GM18520 (cell line): ENCODE results near the gene VWC2.

Source experiments
- ATAC-seq: cut with Tn5 transposase; IDR thresholded peaks from one replicate; pipeline ENCODE4 v1.9.1; 2021; ENCODE audit not compliant: unreplicated experiment

VWC2 gene

GRCh38 chr7:49773218-49773935, at the start of gene VWC2:
TSS of gene VWC2 (plus strand) at chr7:49773638. CDS start at chr7:49775436, 1,798 bp downstream.
- no peak for ATAC-seq

- ATAC-seq, result no peak
Measured at GRCh38 chr7:49724071-49724470, 49.4 kb upstream of the VWC2 start.

GRCh38 chr7:49731836-49732235, 41.6 kb upstream of the VWC2 start:
- ATAC-seq, result no peak

GRCh38 chr7:49762666-49763065, 10.8 kb upstream of the VWC2 start:
- no peak for ATAC-seq

- no peak for ATAC-seq
Measured at GRCh38 chr7:49763791-49764190, 9.6 kb upstream of the VWC2 start.

- ATAC-seq, result peak; percentile 78
Measured at GRCh38 chr7:49766966-49767365, 6.5 kb upstream of the VWC2 start.

GRCh38 chr7:49767719-49768118, 5.7 kb upstream of the VWC2 start:
- ATAC-seq, result no peak

GRCh38 chr7:49768254-49768653, 5.2 kb upstream of the VWC2 start:
- ATAC-seq, result no peak

GRCh38 chr7:49768835-49769234, 4.6 kb upstream of the VWC2 start:
- ATAC-seq, result no peak

- ATAC-seq, result no peak
Measured at GRCh38 chr7:49769285-49769857, 4.1 kb upstream of the VWC2 start.

- no peak for ATAC-seq
Measured at GRCh38 chr7:49770838-49771237, 2.6 kb upstream of the VWC2 start.

GRCh38 chr7:49771427-49772176, 1.8 kb upstream of the VWC2 start:
- ATAC-seq, result peak; percentile 41

- ATAC-seq, result no peak
Measured at GRCh38 chr7:49772916-49773217, 571 bp upstream of the VWC2 start.

GRCh38 chr7:49773936-49774458, 559 bp downstream of the VWC2 start:
- ATAC-seq, result no peak

GRCh38 chr7:49774459-49775064, 1.1 kb downstream of the VWC2 start:
- ATAC-seq, result no peak

GRCh38 chr7:49775065-49775948, 1.9 kb downstream of the VWC2 start:
- no peak for ATAC-seq

- no peak for ATAC-seq
Measured at GRCh38 chr7:49775949-49776443, 2.6 kb downstream of the VWC2 start.

- ATAC-seq, result no peak
Measured at GRCh38 chr7:49776994-49777393, 3.6 kb downstream of the VWC2 start.

GRCh38 chr7:49778731-49779270, 5.4 kb downstream of the VWC2 start:
- no peak for ATAC-seq

- no peak for ATAC-seq
Measured at GRCh38 chr7:49780953-49781352, 7.5 kb downstream of the VWC2 start.
